Measurements from ENCODE around the gene MOB3B.
"Not testable (repeated sequence)": the region's sequence is repeated elsewhere in the genome, so short reads cannot be mapped to it uniquely, and the experiment has no call there.

The MOB3B gene

GRCh38 chr9:27472195-27472594 is 57.4 kb downstream of the MOB3B start:
- DNase-seq: no peak

- no peak for DNase-seq
Observed at GRCh38 chr9:27471789-27472188, 57.8 kb downstream of the MOB3B start.

GRCh38 chr9:27471366-27471765 is 58.2 kb downstream of the MOB3B start:
- DNase-seq: no peak

GRCh38 chr9:27470291-27470856 is 59.2 kb downstream of the MOB3B start:
- no peak for DNase-seq

GRCh38 chr9:27469550-27469949 is 60.1 kb downstream of the MOB3B start:
- no peak for DNase-seq

- DNase-seq: no peak
Observed at GRCh38 chr9:27468462-27469110, 61.0 kb downstream of the MOB3B start.

GRCh38 chr9:27468000-27468399 is 61.6 kb downstream of the MOB3B start:
- DNase-seq: no peak

GRCh38 chr9:27467486-27467885 is 62.1 kb downstream of the MOB3B start:
- no peak for DNase-seq

- not testable (repeated sequence) for DNase-seq
Observed at GRCh38 chr9:27466516-27466915, 63.1 kb downstream of the MOB3B start.

GRCh38 chr9:27464950-27465349 is 64.7 kb downstream of the MOB3B start:
- not testable (repeated sequence) for DNase-seq

- DNase-seq: no peak
Observed at GRCh38 chr9:27462846-27463245, 66.8 kb downstream of the MOB3B start.

- no peak for DNase-seq
Observed at GRCh38 chr9:27462434-27462833, 67.2 kb downstream of the MOB3B start.

GRCh38 chr9:27460226-27461023 is 69.2 kb downstream of the MOB3B start:
- DNase-seq: peak; percentile 1

- DNase-seq: no peak
Observed at GRCh38 chr9:27457445-27457844, 72.2 kb downstream of the MOB3B start.

GRCh38 chr9:27453860-27454553 is 75.6 kb downstream of the MOB3B start:
- DNase-seq: no peak

- DNase-seq: no peak
Observed at GRCh38 chr9:27451207-27451797, 78.3 kb downstream of the MOB3B start.

GRCh38 chr9:27450752-27451151 is 78.9 kb downstream of the MOB3B start:
- DNase-seq: no peak

GRCh38 chr9:27448356-27448755 is 81.3 kb downstream of the MOB3B start:
- not testable (repeated sequence) for DNase-seq

GRCh38 chr9:27447031-27447683 is 82.5 kb downstream of the MOB3B start:
- no peak for DNase-seq

- no peak for DNase-seq
Observed at GRCh38 chr9:27445688-27446087, 83.9 kb downstream of the MOB3B start.

GRCh38 chr9:27445057-27445595 is 84.5 kb downstream of the MOB3B start:
- DNase-seq: no peak

- no peak for DNase-seq
Observed at GRCh38 chr9:27442464-27442863, 87.2 kb downstream of the MOB3B start.

All from CD4-positive, alpha-beta T cell treated with Interleukin-21 for 1 hour (primary cell).